HG02588 (cell line): ENCODE measurements around the gene HSPA1A.
"Not testable (repeated sequence)": the region's sequence is repeated elsewhere in the genome, so short reads cannot be mapped to it uniquely, and the experiment has no call there.

Experiments used
- ATAC-seq: cut with Tn5 transposase; IDR thresholded peaks from one replicate; pipeline ENCODE4 v1.9.1; 2021; ENCODE audit warnings: mild to moderate bottlenecking, moderate library complexity; ENCODE audit not compliant: unreplicated experiment

Gene HSPA1A

DNA sequence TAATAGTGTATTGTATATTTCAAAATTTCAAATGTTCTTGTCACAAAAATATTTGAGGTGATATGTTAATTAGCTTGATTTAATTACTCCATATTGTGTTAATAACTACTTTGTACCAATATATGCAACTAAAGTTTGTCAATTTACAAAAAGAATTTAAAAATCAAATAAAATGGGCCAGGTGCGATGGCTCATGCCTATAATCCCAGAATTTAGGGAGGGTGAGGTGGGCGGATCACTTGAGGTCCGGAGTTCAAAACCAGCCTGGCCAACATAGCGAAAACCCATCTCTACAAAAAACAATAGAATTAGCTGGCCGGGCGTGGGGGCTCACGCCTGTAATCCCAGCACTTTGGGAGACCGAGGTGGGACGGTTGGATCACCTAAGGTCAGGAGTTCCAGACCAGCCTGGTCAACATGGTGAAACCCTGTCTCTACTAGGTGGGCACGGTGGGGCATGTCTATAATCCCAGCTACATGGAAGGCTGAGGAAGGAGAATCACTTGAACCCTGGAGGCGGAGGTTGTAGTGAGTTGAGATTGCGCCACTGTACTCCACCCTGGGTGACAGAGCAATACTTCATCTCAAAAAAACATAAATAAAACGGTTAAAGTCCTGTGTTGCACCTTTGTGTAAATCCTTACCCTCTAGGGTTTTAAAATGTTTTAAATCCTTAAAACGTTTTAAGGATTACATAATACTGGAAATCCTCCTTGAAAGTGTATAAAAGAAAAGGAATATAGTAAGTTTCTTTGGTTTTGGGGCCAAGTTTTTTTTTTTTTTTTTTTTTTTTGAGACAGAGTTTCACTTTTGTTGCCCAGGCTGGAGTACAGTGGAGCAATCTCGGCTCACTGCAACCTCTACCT is 16.2 kb downstream of the HSPA1A start:
- ATAC-seq, result no peak

DNA sequence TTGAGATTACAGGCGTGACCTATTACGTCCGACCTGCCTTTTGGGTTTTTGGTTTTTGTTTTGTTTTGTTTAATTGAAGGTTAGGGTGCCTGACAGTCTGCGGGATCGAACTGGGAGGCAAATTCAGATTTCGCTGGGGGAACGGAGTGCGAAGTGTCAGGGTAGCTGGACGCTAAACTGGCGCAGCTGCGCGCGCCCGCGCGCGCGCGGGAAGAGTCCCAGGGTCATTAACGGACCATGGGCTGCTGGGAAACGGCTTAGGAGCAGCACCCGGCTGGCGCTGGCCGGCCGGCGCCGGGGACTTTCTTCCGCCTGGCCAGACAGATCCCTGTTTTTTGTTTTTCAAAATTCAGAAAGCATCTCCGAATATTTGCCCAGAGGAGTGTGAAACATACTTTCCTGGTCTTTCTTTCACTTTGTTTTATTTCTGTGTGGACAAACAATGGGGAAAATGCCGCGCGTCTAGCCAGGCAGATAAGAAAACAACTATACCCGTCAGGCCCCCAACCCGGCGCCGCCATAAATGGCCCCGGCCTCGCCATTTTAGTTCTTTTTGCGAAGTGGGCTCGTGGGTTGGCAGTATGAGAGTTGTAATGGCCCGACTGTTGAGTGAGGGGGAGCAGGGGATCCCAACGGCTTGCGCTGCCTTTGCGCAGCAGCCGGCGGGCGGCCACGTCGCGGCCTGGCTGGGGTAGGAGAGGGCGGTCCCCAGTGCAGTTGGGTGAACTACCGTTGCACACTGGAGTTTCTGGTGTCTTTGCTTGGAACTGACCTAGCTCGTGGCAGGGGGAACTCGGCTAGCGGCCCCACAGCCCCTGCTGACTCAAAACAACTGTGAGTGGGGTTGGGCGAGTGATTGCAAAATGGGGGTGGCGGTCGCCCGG is 19.3 kb downstream of the HSPA1A start:
- peak; percentile 41 for ATAC-seq

DNA sequence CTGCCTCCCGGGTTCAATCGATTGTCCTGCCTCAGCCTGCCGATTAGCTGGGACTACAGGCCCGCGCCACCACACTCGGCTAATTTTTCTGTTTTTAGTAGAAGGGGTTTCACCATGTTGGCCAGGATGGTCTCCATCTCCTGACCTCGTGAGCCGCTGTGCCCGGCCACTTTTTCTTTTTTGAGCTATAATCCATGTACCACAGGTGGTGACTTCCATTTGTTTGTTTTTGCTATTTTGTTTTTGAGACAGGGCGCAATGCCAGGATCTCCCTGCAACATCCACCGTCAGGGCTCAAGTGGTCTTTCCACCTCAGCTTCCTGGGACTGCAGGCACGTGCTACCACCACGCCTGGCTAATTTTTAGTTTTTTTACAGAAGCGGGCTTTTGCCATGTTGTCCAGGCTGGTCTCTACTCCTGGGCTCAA is 20.7 kb downstream of the HSPA1A start:
- no peak for ATAC-seq

DNA sequence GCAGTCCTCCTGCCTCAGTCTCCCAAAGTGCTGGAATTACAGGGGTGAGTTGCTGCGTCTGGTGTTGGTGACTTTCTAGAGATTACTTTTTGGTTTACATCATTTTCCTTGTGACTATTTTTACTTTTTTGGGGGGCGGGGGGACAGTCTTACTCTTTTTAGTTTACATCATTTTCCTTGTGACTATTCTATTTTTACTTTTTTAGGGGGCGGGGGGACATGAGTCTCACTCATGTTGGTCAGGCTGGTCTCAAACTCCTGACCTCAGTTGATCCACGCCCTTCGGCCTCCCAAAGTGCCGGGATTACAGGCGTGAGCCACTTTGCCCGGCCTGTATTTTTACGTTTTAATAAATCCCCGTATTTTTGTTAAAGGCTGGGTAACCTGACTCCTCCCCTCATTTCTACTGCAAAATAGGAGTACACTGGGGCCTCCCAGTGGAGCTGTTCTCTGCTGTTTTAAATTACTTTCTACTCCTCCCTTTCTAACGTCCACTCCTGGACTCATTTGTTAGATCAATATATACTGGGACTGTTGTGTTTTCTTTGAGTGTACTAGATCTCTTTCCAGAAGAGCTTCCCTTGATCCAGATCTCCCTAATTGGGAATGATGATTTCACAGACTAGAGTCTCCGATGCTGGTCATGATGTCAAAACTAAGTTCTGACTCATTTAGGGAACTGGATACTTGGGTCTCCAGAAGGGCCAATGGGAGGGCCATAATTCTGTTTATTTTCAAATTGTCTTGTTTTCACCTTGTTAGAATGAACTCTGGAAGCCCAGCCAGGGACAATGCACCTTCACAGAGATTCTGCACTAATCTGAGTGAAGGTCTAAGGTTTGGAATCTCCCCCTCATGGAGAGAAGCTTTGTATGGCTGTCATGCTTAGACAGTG is 21.4 kb downstream of the HSPA1A start:
- ATAC-seq, result no peak

DNA sequence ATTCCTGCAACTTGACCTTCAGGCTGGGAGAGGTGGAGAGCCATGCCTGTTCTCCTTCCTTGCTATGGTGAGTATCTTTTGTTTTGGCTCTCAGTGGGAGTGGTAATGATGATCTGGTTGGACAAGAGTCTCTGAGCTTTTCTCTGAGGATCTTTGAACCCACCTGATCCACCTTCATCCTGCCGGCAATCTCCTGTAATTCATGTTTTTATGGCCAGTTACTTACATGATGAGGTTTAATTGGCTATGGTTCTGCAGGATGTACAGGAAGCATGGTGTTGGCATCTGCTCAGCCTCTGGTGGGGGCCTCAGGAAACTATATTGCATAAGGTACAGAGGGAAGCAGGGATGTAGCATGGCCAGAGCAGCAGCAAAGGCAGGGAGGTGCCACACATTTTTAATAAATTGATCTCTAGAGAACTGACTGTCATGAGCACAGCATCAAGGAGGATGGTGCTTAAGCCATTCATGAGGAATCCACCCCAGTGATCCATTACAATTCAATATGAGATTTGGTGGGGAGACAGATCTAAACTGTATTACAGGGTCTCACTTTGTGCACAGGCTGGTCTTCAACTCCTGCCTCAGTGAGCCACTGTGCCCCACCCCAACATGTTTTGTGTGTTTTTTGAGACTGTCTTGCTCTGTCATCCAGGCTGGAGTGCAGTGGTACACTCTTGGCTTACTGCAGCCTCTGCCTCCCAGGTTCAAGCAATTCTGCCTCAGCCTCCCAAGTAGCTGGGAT is 22.2 kb downstream of the HSPA1A start:
- no peak for ATAC-seq

DNA sequence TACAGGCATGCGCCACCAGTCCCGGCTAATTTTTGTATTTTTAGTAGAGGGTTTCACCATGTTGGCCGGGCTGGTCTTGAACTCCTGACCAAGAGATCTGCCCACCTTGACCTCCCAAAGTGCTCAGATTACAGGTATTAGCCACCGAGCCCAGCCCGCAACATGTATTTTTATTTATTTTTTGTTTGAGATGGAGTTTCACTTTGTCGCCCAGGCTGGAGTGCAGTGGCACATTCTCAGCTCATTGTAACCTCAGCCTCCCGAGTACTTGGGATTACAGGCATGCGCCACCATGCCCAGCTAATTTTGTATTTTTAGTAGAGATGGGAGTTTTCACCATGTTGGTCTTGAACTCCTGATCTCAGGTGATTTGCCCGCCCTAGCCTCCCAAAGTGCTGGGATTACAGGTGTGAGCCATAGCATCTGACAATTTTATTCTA is 22.8 kb downstream of the HSPA1A start:
- ATAC-seq, result not testable (repeated sequence)

DNA sequence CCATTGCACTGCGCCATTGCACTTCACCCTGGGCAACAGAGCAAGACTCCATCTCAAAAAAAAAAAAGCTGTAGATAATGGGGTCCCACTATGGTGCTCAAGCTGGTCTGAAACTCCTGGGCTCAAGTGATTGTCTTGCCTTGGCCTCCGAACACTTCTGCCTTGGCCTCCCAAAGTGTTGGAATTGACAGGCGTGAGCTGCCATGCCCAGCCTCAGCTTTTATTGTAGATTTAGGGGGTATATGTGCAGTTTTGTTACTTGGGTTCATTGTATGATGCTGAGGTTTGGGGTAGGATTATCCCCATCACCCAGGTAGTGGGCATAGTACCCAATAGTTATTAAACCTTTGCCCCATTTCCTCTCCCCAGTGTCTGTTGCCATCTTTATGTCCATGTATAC is 23.6 kb downstream of the HSPA1A start:
- ATAC-seq, result no peak

DNA sequence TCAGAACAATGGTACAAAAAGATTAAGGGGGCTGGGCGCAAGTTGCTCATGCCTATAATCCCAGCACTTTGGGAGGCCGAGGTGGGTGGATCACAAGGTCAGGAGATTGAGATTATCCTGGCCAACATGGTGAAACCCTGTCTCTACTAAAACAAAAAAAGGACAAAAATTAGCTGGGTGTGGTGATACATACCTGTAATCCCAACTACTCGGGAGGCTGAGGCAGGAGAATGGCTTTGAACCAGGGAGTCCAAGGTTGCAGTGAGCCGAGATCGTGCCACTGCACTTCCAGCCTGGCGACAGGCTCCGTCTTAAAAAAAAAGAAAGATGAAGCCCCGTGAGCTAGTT is 24.4 kb downstream of the HSPA1A start:
- ATAC-seq, result not testable (repeated sequence)

DNA sequence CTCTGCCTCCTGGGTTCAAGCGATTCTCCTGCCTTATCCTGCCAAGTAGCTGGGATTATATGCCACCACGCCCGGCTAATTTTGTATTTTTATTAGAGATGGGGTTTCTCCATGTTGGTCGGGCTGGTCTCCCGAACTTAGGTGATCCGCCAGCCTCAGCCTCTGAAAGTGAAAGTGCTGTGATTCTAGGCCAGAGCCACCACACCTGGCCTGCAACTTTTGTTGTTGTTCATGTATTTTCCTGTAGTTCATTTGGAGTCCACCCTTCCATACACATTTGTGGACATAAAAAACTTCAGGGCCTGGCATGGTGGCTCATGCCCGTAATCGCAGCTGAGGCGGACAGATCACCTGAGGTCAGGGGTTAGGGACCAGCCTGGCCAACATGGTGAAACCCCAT is 26.7 kb downstream of the HSPA1A start:
- no peak for ATAC-seq

DNA sequence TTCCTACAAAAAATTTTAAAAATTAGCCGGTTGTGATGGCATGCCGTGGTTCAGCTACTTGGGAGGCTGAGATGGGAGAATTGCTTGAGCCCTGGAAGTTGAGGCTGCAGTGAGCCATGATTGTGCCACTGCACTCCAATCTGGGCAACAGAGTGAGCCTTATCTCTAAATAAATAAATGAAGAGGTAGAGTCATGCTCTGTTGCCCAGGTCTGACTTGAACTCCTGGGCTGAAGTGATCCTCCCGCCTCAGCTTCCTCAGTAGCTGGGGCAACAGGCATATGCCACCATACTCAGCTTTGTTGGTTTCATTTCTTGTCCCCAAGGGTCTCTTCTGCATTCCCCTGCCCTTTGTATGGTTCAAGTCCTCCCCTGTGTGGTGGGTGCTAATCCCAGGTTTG is 29.2 kb downstream of the HSPA1A start:
- no peak for ATAC-seq

DNA sequence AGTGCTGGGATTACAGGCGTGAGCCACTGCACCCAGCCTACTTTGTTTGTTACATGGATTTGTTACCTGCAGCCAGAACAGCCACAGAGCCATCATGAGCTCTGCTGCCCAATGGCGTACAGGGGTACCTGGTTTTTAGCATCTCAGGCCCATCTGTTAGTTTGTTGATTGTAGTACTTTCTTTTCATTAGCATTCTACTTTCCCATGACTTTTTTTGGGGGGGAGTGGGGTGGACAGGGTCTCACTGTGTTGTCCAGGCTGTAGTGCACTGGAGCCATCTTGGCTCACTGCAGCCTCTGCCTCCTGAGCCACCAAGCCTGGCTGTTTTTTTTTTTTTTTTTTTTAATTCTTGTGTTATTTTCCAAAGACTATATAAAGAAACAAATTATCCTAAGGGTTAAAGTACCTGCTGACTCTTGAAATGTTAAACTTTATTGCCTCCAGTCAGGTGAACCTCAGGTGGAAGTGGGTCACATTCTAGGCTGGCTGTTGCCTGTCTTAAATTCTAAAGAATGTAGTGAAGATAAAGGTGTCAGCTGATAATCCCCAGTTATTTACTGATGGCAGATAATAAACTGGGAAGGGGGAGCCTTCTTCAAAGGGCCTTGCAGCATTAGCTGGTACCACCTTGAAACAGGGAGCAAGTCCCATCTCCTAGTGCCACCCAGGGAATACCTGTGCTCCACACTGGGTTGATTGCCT is 32.1 kb downstream of the HSPA1A start:
- no peak for ATAC-seq

DNA sequence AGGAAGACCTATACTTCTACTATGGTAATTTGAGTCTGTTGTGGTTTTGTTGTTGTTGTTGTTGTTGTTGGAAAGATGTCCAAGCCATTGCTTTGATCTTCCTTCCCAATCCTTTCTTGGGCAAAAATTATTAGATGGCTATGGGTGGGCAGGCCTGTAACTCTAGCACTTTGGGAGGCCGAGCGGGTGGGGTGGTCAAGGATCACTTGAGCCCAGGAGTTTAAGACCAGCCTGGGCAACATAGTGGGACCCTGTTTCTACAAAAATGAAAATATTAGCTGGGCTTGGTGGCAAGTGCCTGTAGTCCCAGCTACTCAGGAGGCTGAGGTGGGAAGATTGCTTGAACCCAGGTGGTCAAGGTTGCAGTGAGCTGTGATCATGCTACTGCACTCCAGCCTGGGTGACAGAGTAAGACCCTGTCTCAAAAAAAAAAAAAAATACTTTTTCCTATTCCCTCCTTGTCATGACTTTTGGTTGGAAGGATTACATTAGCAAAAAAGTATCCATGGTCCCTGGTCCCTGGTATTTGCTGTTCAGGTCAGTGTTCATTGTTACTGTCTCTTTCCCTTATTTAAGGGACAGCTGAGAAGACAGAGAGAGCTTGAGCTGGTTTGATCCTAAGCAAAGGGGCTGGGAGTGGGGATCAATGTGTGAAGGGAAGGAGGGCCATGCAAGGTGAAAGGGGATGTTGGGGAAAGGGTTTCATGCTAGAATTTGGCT is 35.6 kb downstream of the HSPA1A start:
- no peak for ATAC-seq

DNA sequence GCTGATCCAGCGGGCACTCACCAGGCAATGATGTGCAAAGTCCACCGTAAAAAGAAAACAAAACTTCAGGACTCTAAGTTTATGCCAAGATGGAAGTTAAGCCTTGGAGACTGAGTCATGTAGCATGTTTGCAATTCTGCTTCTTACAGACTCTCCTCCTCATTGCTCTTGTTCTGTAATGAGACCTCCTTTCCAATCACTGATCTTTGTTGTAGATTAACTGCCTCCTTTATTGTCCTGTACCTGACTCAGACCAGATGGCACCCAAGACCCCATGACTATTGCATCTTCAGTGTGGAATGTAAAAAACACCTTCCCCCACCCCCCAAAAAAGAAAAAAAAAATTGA is 36.1 kb downstream of the HSPA1A start:
- ATAC-seq, result no peak

DNA sequence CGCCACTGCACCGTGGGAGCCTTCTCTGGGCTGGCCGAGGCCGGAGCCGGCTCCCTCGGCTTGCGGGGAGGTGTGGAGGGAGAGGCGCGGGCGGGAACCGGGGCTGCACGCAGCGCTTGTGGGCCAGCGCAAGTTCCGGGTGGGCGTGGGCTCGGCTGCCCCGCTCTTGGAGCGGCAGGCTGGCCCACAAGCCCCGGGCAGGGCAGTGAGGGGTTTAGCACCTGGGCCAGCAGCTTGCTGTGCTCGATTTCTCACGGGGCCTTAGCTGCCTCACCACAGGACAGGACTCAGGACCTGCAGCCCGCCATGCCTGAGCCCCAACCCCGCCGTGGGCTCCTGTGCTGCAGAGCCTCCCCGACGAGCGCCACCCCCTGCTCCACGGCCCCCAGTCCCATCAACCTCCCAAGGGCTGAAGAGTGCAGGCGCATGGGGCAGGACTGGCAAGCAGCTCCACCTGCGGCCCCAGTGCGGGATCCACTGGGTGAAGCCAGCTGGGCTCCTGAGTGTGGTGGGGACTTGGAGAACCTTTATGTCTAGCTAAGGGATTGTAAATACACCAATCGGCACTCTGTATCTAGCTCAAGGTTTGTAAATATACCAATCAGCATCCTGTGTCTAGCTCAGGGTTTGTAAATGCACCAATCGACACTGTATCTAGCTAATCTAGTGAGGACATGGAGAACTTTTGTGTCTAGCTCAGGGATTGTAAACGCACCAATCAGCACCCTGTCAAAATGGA is 36.8 kb downstream of the HSPA1A start:
- ATAC-seq, result not testable (repeated sequence)

DNA sequence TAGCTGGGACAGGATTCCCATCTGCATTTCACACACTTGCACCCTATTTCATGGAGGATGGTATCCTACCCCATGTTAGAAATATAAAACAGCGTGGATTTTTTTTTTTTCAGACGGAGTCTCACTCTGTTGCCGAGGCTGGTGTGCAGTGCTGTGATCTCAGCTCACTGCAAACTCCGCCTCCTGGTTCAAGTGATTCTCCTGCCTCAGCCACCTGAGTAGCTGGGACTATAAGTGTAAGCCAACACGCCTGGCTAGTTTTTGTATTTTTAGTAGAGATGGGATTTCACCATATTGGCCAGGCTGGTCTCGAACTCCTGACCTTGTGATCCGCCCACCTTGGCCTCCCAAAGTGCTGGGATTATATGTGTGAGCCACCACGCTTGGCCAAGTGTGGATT is 42.4 kb downstream of the HSPA1A start:
- ATAC-seq, result not testable (repeated sequence)

DNA sequence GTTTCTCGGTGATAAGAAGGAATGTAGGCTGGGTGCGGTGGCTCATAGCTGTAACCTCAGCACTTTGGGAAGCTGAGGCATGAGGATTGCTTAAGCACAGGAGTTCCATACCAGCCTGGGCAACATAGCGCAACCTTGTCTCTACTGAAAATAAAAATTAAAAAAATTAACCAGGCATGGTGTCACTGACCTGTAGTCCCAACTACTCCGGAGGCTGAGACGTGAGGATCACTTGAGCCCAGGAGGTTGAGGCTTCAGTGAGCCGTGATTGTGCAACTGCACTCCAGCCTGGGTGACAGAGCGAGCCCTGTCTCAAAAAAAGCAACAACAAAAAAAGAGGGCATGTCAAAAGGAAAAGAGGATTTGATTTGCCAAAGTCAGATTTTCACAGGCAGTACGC is 43.4 kb downstream of the HSPA1A start:
- no peak for ATAC-seq

DNA sequence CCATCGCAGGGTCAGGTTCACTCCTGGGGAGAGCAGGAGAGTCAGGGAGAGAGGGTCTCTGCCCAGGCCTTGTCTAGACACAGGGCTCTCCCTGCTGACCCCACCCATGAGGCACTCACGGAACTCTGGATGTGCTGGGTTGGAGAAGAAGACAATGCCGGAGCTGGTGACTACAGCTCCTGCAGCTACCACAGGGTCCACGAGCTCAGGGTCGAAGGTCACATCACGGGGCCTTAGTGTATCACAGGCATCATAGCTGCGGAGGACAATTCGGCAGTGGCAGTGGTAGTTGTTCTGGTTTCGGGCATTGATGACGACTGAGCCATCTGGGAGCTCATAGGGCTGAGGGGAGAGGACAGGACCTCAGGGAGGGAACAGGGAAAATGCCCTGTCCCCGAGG is 44.6 kb downstream of the HSPA1A start:
- no peak for ATAC-seq

DNA sequence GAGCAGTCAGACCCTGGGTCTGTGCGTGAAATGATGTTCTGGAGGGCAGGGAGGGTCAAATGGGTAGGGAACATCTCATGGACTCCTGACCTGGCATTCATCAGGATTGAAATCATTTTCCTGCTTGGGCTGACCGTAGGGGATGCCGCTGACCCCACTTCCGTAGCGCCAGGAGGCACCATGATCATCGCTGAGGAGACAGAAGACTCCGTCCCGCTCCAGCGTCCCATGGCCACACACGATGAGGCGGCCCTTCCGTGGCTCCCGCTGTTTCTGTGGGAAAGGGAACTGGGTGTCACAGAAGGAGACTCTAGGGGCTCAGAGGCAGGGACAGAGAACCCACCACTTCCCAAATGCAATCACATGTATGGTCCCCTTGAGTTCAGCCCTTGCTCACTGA is 45.0 kb downstream of the HSPA1A start:
- ATAC-seq, result no peak
